Activated naive CD4-positive, alpha-beta T cell treated with Interleukin-2 at 50 U/mL for 16 hours (primary cell): ENCODE measurements around the gene GHRL.
"Not testable (repeated sequence)": the region's sequence is repeated elsewhere in the genome, so short reads cannot be mapped to it uniquely, and the experiment has no call there.

Source experiments
- DNase-seq: peaks from one replicate; pipeline ENCODE4 v3.0.0-alpha.2; 2020

GHRL gene

GRCh38 chr3:10322352-10322710 lies 29.6 kb upstream of the GHRL start:
- no peak for DNase-seq

- no peak for DNase-seq
Measured at GRCh38 chr3:10321630-10322351, 29.0 kb upstream of the GHRL start.

- no peak for DNase-seq
Measured at GRCh38 chr3:10320320-10320677, 27.6 kb upstream of the GHRL start.

GRCh38 chr3:10319804-10320203 lies 27.1 kb upstream of the GHRL start:
- DNase-seq = no peak

GRCh38 chr3:10319251-10319650 lies 26.5 kb upstream of the GHRL start:
- DNase-seq = no peak

- DNase-seq = no peak
Measured at GRCh38 chr3:10317961-10318350, 25.2 kb upstream of the GHRL start.

GRCh38 chr3:10317311-10317960 lies 24.7 kb upstream of the GHRL start:
- DNase-seq = no peak

- no peak for DNase-seq
Measured at GRCh38 chr3:10315771-10316344, 23.1 kb upstream of the GHRL start.

GRCh38 chr3:10315101-10315500 lies 22.4 kb upstream of the GHRL start:
- DNase-seq = no peak

GRCh38 chr3:10312861-10313260 lies 20.1 kb upstream of the GHRL start:
- no peak for DNase-seq

GRCh38 chr3:10312391-10312790 lies 19.6 kb upstream of the GHRL start:
- no peak for DNase-seq

GRCh38 chr3:10311710-10312109 lies 19.0 kb upstream of the GHRL start:
- DNase-seq = no peak

- DNase-seq = no peak
Measured at GRCh38 chr3:10310578-10310977, 17.8 kb upstream of the GHRL start.

GRCh38 chr3:10309736-10310135 lies 17.0 kb upstream of the GHRL start:
- DNase-seq = no peak

GRCh38 chr3:10308678-10309077 lies 15.9 kb upstream of the GHRL start:
- DNase-seq = no peak

- DNase-seq = no peak
Measured at GRCh38 chr3:10306156-10306555, 13.4 kb upstream of the GHRL start.

GRCh38 chr3:10305331-10305902 lies 12.7 kb upstream of the GHRL start:
- no peak for DNase-seq

GRCh38 chr3:10304905-10305304 lies 12.2 kb upstream of the GHRL start:
- no peak for DNase-seq

- DNase-seq = no peak
Measured at GRCh38 chr3:10303785-10304184, 11.0 kb upstream of the GHRL start.

- DNase-seq = no peak
Measured at GRCh38 chr3:10303105-10303504, 10.4 kb upstream of the GHRL start.

GRCh38 chr3:10300087-10300486 lies 7.3 kb upstream of the GHRL start:
- no peak for DNase-seq

- no peak for DNase-seq
Measured at GRCh38 chr3:10299679-10300078, 6.9 kb upstream of the GHRL start.

GRCh38 chr3:10299175-10299574 lies 6.4 kb upstream of the GHRL start:
- DNase-seq = no peak

GRCh38 chr3:10298064-10298463 lies 5.3 kb upstream of the GHRL start:
- DNase-seq = not testable (repeated sequence)
